BJ (cell line): Measurements from ENCODE around the gene KCNE3. TPM values are rescaled to one million over a fixed set of nuclear protein-coding genes. Genes with fewer than 3 reads are reported as not detected.

ENCODE experiments used
- CTCF ChIA-PET: fragments of 350-600 bp; formaldehyde crosslinking; extraction: SDS; loops from one replicate; lab custom pipeline; 2021; ENCODE audit warnings: antibody characterized with exemption, inconsistent platforms; lab: Yijun Ruan, JAX
- POLR2A ChIA-PET: fragments of 300-600 bp; sonication (Branson Sonifier 250); formaldehyde crosslinking; extraction: SDS; loops from one replicate; lab custom pipeline; 2021; ENCODE audit warnings: antibody characterized with exemption; lab: Charles Lee
- DNase-seq: peaks from one replicate; pipeline ENCODE4 v3.0.0-alpha.2; 2011; ENCODE audit warnings: low read depth
- H3K27me3 ChIP-seq: 2 replicates; pipeline ENCODE4 v1.6.0; 2011; ENCODE audit warnings: low read length; ENCODE audit not compliant: control insufficient read depth, insufficient read depth
- H3K36me3 ChIP-seq: 2 replicates; pipeline ENCODE4 v1.5.1; 2011; ENCODE audit warnings: low read length; ENCODE audit not compliant: control insufficient read depth, insufficient read depth
- H3K4me3 ChIP-seq: 2 replicates; pipeline ENCODE4 v1.5.1; 2011; ENCODE audit warnings: low read depth, mild to moderate bottlenecking, control low read depth, low read length
- polyA plus RNA-seq: library from polyadenylated mRNA; depleted of rRNA; stranded (reverse); fragments of >200 nt; gene quantifications from 2 replicates; pipeline ENCODE4 v1.2.3, GENCODE V29; 2011
- TF ChIP-seq, protein P1 (sequence below): IDR thresholded peaks from 2 replicates; pipeline ENCODE4 v1.5.1; 2011; ENCODE audit warnings: low read depth, mild to moderate bottlenecking, control low read depth, inconsistent platforms, low read length, moderate library complexity; ENCODE audit not compliant: insufficient read depth

The KCNE3 gene
- polyA plus RNA-seq, 1 experiment, result 0.94 TPM

DNA sequence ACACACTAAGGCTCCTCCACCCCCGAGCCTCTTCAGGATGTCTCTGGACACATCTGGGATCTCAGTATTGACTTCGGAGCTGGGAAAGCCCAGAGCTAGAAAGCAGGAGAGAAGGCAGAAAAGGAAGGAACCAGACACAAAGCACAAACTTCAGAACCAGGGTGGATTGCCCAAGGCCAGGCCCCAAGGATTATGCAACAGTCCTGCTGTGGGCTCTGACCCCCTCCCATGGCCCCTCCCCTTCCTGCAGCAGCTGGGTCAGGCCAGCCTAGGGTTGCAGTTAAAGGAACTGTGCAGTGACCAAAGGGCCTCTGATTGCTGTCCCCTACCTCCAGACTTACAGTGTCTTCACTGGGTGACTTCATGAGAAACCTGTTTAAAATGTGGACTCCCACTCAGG, 5.3 kb downstream of the KCNE3 start:
- DNase-seq, result no peak
- CTCF ChIA-PET, result interaction anchor here (0.6 to 3.9 kb wide), 7 partner anchors 8 to 265 kb away, joined by 3 to 31 read pairs (median 6); no protein-coding TSS in a partner anchor
- TF ChIP-seq, protein P1, sequence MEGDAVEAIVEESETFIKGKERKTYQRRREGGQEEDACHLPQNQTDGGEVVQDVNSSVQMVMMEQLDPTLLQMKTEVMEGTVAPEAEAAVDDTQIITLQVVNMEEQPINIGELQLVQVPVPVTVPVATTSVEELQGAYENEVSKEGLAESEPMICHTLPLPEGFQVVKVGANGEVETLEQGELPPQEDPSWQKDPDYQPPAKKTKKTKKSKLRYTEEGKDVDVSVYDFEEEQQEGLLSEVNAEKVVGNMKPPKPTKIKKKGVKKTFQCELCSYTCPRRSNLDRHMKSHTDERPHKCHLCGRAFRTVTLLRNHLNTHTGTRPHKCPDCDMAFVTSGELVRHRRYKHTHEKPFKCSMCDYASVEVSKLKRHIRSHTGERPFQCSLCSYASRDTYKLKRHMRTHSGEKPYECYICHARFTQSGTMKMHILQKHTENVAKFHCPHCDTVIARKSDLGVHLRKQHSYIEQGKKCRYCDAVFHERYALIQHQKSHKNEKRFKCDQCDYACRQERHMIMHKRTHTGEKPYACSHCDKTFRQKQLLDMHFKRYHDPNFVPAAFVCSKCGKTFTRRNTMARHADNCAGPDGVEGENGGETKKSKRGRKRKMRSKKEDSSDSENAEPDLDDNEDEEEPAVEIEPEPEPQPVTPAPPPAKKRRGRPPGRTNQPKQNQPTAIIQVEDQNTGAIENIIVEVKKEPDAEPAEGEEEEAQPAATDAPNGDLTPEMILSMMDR, result no peak
- Histone ChIP-seq H3K4me3 (no peak overlapping the region), H3K36me3 (no peaks in the 10 kb centered on the region), H3K27me3 (peaks cover 20% of the 10 kb centered on the region)
- POLR2A ChIA-PET, result no interaction called here

DNA sequence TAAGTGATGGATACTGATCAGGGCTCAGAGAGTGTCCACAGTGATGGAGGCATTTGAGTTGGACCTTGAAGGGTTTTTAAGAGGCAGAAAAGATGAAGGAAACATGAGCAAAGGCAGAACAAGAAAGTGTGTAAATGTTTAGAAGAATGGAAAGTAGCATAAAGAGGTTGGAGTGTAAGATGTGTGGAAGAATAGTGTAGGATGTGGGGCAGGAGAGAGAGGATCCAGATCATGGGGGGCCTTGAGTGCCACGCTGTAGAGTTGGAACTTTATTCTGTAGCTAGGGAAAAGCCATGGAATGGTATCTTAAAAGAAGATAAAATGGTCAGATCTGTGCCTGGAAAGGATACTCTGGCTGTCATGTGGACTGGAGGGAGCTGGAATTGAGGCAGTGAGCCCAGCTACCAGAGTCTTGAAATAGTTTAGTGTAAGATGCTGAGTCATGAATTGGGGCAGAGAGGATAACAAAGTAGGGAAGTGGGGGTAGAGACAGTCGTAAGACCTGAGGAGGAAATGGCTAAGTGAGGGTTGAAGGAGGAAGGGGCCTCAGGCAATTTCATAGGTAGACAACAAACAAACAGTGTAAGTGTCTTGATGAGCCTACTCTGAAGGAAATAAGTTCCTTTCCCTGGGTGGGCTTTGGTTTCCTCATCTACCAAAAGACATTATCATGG, 6.7 kb downstream of the KCNE3 start:
- TF ChIP-seq, protein P1, result no peak
- Histone ChIP-seq H3K27me3 (peaks cover 8% of the 10 kb centered on the region), H3K36me3 (no peaks in the 10 kb centered on the region), H3K4me3 (no peak overlapping the region)
- POLR2A ChIA-PET, result no interaction called here
- CTCF ChIA-PET, result interaction anchor here (1.2 to 1.8 kb wide), 2 partner anchors 11 to 110 kb away, joined by 5 read pairs; no protein-coding TSS in a partner anchor
- no peak for DNase-seq

DNA sequence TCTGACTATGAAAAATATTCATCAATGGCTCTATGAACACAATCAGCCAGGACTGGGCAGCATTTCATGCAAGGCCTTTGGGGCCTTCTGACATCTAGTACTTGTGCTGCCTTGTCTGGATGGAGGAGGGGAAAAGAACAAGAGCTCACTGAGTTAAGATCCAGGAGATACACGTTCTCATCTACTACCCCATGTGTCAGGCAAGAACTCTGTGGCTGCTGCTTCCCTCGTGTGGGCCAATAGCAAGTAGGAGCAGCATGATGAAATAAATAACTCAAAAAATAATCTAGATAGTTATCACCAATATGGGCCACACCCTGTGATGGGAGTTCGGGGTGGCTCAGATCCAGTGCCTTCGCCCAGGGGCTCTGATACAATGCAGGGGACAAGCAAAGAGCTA, 7.3 kb downstream of the KCNE3 start:
- ChIA-PET CTCF (interaction anchor here (1.2 to 1.8 kb wide), 2 partner anchors 11 to 111 kb away, joined by 5 read pairs; no protein-coding TSS in a partner anchor), POLR2A (no interaction called here)
- Histone ChIP-seq H3K36me3 (no peaks in the 10 kb centered on the region), H3K4me3 (no peak overlapping the region), H3K27me3 (peaks cover 8% of the 10 kb centered on the region)
- TF ChIP-seq, protein P1, result no peak
- no peak for DNase-seq

DNA sequence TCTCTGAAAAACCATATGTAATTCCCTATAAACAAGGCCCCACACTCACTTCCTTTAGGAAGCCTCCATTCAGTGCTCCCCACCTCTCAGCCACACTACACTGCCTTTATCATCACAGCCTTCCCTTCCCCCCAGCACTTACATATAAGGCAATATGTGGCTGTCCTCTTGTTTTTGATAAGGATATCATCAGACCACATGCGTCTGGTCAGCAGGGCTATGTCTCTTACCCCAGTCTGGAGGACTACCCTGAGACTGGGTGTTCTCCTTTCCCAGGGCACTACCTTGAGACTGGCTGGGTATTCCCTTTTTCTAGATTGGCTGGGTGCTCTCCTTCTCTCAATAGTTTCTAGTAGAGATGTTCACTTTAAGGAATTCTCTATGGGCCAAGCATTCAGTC, 7.8 kb downstream of the KCNE3 start:
- Histone ChIP-seq H3K4me3 (no peak overlapping the region), H3K27me3 (peaks cover 8% of the 10 kb centered on the region), H3K36me3 (no peaks in the 10 kb centered on the region)
- CTCF ChIA-PET, result interaction anchor here (1.2 kb wide), 1 partner anchor 10 kb away, joined by 5 read pairs; no protein-coding TSS in a partner anchor
- POLR2A ChIA-PET, result no interaction called here
- no peak for DNase-seq
- TF ChIP-seq, protein P1, result no peak

DNA sequence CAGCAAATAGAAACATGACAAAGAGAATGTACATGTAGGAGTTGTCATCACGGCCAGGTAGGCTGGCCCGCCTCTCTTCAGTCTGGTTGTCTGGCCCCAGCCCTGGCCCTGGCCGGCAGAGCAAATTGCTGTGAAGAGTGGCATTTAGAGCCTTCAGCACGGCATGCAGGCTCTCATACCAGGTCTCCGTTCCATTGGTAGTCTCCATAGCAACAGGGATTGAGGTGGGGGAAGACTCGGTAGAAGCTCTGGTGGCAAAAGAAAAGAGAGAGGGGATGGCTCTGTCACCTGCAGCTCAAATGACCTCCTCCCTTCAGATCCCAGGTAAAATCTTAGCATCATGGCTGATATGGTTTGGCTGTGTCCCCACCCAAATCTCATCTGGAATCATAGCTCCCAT, 10.0 kb downstream of the KCNE3 start:
- ChIA-PET POLR2A (no interaction called here), CTCF (interaction anchor here (0.9 kb wide), 1 partner anchor 113 kb away, joined by 3 read pairs; no protein-coding TSS in a partner anchor)
- no peak for DNase-seq
- Histone ChIP-seq H3K27me3 (peaks cover 3% of the 10 kb centered on the region; the same call in 1 of the 2 replicates), H3K36me3 (no peaks in the 10 kb centered on the region), H3K4me3 (no peak overlapping the region)
- TF ChIP-seq, protein P1, result no peak
